IPS-18c (cell line): ENCODE data around the gene BBS9.

Experiments
- H3K4me3 ChIP-seq: 2 replicates; pipeline ENCODE4 v1.7.0; 2013; ENCODE audit warnings: low read depth, mild to moderate bottlenecking, low read length, moderate library complexity; ENCODE audit not compliant: insufficient read depth
- H3K9me3 ChIP-seq: one replicate; pipeline ENCODE4 v1.6.1; 2013; ENCODE audit warnings: mild to moderate bottlenecking, low read length, moderate library complexity; ENCODE audit not compliant: control insufficient read depth, insufficient read depth

Gene BBS9

DNA sequence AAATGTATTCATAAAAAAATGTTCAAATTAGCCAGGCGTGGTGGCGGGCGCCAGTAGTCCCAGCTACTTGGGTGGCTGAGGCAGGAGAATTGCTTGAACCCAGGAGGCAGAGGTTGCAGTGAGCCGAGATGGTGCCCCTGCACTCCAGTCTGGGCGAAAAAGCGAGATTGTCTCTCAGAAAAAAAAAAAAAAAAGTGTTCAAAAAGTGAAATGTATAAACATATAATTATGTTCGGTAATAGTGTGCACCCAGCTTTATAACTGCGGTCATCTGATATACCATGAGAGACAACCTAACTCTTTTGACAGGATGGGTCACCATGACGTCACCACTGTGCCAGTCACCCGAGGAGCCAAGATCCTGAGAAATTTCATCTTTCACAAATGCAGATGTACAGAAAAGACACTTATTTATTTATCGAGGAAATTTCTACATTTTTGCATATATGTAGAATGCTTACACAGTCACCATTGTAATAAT, 19.6 kb upstream of the BBS9 start:
- peak overlapping the region; percentile 44 for H3K4me3 ChIP-seq
- H3K9me3 ChIP-seq = no peaks in the 10 kb centered on the region

DNA sequence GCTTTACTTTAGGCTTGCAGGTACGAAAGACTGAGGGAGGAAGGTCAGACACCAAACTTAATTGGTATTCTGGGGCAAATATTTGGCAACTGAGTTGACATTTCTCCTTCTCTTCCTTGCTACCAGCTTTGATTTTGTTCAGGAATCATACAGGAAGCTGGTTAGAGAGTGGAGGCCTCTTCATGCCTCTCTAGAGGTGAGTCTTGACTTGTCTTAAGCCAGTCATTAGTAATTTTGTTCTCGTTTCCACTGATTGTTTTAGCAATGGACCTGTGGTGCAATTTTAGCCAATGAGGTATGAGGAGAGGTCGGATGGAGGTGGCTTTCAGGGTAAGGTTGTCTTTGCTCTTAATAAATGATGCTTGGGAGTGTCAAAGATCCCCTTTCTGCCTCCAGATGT, 17.8 kb upstream of the BBS9 start:
- no peak overlapping the region for H3K4me3 ChIP-seq
- H3K9me3 ChIP-seq = no peaks in the 10 kb centered on the region

DNA sequence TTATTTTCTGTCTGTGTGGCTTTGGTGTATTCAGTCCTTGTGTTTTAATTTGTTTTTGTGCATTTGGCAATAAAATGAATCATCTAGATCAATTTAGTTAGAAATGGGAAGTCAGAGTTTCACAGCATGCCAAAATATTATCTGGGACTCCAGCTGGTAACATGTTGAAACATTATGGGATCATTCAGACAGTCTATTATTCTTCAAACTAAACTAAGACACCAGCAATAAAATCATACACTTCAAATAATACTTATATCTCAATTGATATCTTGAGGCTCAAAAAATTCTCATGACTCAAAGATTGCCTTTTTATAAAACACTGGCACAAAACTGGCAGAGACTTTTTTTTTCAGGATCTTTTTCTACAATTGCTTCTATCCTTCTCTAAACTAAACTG, 14.4 kb upstream of the BBS9 start:
- Histone ChIP-seq H3K4me3 (no peak overlapping the region), H3K9me3 (no peaks in the 10 kb centered on the region)

DNA sequence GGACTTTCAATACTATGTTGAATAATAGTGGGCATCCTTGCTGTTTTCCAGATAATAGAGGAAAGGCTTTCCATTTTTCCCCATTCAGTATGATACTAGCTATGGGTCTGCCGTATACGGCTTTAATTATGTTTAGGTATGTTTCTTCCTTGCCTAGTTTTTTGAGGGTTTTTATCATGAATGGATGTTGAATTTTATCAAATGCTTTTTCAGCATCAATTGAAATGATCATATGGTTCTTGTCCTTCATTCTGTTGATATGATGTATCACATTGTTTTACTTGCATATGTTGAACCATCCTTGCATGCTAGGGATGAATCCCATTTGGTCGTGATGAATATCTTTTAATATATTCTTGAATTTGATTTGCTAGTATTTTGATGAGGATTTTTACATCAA, 11.0 kb upstream of the BBS9 start:
- Histone ChIP-seq H3K4me3 (no peak overlapping the region), H3K9me3 (no peaks in the 10 kb centered on the region)

DNA sequence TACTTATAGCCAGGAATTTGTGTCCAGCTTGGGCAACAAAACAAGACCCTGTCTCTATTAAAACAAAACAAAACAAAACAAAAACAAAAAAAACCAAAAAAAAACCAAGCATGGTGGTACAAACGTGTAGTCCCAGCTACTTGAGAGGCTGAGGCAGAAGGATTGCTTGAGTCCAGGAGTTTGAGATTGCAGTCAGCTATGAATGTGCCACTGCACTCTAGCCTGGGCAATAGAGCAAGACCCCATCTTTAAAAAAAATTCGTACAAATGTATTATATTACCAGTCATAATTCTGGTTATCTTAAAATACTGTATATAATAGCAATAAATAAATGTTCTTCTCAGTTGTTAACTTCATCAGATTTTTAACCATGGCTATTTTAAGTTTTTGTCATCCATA, 2.3 kb upstream of the BBS9 start:
- H3K4me3 ChIP-seq = no peak overlapping the region
- H3K9me3 ChIP-seq = no peaks in the 10 kb centered on the region

DNA sequence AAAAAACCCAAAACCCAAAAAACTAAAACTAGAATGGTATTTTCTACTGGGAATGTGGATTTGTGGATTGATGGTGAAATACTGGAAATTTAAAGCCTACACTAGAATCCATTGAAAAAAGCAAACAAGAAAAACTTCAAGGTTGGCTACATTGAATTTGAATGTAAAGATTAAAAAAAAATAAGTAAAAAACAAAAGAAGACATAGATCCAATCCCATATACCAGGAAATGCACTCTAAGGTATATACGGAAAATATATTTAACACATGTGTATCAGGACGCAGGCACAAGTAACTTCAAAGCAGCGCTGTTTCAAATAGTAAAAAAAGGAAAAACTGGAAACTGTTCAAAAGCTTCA, 754 bp upstream of the BBS9 start:
- no peaks in the 10 kb centered on the region for H3K9me3 ChIP-seq
- H3K4me3 ChIP-seq = peak overlapping the region; percentile 89

DNA sequence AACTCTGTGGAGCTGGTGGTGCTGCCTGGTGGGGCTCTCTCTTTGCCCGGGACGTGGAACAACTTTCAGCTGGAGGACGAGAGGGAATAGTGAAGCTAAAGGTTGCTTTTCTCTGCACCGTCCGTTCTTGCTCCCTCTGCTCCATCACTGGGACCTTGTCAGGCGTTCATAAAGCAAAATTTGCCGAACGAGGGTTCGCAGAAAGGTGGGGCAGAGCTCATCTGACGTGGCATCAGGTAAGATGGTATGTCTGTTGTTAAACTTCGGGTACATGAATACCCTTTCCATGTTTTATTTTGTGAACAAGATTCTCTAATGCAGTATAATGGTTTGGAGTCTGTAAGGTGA, 416 bp downstream of the BBS9 start:
- Histone ChIP-seq H3K9me3 (no peaks in the 10 kb centered on the region), H3K4me3 (peak overlapping the region; percentile 89)

DNA sequence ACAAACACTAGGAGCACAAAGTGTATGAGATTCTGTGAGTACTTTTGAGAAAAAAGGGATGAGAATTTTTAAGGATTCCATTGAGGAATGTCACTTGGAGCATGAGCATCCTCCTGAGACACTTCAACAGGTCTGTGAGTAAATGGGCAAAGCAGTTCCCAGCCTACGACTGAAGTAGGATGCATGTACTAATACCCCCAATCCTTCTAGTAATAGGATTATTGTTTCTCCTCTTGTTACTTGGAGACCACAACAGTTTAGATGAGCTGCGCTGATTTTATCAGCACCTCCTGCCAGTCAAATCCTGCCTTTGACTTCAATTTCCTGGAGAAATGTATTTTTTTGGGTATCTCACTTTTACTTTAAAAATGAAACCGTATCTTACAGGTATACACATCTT, 820 bp downstream of the BBS9 start:
- no peaks in the 10 kb centered on the region for H3K9me3 ChIP-seq
- H3K4me3 ChIP-seq = peak overlapping the region; percentile 89; the same call in 1 of the 2 replicates

DNA sequence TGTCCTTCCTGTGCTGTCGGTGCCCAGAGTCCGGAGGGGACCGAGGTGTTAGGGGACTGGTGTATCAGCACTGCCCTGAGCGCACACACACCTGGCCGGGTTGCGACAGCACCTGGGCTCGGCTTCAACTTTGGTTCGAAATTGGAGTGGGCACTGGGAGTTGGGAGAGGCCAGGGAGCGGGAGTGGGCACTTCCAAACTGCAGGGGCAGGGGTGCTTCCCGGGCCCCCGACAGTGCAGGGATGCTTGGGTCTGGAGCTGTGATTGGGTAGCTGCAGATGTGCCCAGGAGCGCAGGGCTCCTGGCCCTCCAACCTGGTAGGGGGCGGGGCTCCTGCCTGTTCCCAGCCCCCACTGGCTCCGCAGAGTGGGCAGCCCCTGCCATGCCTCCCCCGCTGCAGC, 7.7 kb downstream of the BBS9 start:
- no peaks in the 10 kb centered on the region for H3K9me3 ChIP-seq
- no peak overlapping the region for H3K4me3 ChIP-seq

DNA sequence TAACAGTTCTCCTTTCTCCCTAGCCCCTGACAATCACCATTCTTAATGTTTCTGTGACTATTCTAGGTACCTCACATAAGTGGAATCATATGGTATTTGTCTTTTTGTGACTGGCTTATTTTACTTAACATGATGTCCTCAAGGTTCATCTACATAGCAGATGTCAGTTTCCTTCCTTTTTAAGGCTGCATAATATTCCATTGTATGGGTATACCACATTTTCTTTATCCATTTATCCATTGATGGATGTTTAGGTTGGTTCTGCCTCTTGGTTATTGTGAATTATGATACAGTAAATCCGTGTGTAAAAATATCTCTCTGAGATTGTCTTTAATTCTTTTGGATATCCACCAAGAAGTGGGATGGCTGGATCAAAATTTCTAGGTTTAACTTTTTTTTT, 13.2 kb downstream of the BBS9 start:
- no peak overlapping the region for H3K4me3 ChIP-seq
- no peaks in the 10 kb centered on the region for H3K9me3 ChIP-seq

DNA sequence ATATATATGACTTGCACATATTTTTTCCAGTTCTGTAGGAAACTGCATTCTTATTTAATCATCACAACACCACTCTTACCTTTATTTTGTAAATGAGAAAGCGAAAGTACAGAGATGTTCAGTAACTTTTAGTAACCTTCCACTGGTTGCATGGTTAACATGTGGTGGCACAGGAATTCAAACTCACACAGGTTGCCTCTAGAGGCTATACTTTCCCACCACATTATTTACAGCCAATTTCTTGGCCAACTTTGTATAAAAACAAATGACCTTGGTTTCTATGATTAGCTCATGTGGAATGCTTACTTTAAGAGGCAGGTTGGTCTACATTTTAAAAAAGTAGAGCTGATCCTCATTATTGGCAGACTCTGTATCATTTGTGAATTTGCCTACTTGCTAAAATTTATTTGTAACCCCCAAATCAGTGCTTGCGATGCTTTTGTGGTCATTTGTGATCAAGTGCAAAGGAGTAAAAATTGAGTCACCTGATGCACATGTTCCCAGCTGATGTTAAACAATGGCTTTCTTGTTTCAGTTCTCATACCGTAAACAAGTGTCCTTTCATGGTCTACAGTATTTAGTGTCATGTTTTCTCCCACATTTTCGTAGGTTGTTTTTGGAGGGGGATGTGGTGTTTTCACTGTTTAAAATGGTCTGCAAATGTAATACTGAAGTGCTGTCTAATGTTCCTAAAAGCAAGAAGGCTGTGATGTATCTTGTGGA, 14.8 kb downstream of the BBS9 start:
- no peaks in the 10 kb centered on the region for H3K9me3 ChIP-seq

DNA sequence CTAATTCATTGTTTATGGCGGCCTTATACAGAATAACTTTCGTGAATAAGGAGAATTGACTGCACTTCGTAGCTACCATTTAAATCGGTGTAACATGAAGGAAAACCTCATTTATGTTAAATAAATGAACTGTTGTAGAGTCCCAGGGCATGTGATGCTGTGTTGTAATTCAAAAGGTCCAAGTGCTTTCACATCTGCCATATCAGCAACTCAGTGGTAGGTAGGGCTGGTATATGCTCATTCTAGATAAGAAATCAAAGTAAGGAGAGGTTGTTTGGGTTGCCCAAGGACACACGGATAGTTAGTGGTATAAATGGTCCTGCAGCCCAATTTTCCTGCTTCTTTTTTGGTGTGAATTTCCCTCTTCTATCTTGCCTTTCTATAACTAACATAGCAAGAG, 15.8 kb downstream of the BBS9 start:
- Histone ChIP-seq H3K4me3 (no peak overlapping the region), H3K9me3 (no peaks in the 10 kb centered on the region)

More for the DNA sequence above, 14.8 kb downstream of the BBS9 start:
- no peak overlapping the region for H3K4me3 ChIP-seq

DNA sequence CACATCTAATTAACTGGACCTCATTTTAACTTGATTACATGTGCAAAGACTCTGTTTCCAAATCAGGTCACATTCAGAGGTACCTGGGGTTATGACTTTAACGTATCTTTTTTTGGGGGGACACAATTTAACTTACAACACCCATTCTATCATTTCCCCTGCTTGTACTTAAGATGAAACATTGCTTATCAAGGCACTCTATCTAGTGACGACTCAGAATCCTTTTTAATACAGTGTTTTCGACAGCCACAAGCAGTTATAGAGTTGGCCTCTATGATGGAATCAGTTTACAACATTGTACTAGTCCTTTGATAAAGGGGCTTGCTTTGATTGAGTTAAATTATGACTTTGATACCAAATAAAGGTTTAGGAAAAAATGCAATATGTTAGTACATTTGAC, 22.7 kb downstream of the BBS9 start:
- Histone ChIP-seq H3K9me3 (no peaks in the 10 kb centered on the region), H3K4me3 (no peak overlapping the region)

DNA sequence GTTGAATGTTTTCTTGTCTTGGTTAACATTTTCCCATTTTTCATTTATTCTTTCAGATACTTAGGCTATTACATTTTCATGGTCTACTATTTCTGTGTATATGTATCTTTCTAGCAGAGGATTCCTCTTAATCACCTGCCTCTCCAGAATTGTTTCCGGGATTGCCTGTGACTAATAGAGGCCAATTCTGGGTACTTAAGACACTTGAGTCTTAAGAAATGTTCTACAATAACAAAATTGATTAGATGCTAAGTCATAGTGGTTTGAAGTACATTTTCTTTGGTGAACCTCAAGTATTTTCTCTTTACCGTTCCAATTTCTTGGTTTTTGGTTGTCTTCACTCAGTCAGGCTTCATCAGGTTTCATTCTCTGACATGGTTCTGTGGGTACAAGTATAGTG, 26.4 kb downstream of the BBS9 start:
- no peak overlapping the region for H3K4me3 ChIP-seq
- no peaks in the 10 kb centered on the region for H3K9me3 ChIP-seq

DNA sequence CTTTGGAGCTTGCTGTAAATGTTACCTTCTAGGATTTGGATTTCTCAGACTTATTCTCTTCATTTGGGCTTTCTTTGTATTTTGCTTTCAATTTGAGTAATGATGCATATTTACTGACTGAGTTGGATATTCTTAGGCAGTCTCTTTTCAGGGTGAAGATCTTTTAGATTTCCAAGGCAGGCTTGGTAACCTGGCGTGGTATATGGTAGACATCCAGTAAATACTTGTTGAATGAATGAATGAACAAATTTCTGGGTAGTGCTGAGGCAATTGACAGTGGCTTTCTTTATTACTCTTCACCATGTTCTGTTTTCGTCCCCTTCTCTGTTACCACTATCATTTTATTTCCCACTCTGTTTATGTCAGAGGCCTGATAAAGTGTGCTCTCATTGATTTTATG, 27.1 kb downstream of the BBS9 start:
- no peak overlapping the region for H3K4me3 ChIP-seq
- H3K9me3 ChIP-seq = no peaks in the 10 kb centered on the region

DNA sequence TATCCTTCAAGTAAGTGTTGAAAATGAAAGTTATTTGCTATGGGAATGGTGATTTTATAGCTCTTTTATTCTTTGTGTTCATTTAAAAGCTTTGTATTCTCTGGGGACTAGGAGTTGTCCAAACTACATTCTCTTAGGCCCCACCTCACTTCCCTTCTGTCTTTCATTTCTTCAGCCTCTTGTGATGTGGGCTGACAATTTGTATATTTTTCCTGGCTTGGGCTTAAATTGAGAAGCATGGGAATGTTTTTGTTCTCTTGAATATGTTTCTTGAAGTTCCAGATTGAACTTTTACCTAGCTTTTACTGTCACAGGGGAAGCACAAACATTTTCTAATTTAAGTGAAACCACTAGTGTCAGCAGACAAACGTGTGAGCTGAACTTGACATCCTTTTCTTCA, 27.9 kb downstream of the BBS9 start:
- Histone ChIP-seq H3K9me3 (no peaks in the 10 kb centered on the region), H3K4me3 (no peak overlapping the region)

DNA sequence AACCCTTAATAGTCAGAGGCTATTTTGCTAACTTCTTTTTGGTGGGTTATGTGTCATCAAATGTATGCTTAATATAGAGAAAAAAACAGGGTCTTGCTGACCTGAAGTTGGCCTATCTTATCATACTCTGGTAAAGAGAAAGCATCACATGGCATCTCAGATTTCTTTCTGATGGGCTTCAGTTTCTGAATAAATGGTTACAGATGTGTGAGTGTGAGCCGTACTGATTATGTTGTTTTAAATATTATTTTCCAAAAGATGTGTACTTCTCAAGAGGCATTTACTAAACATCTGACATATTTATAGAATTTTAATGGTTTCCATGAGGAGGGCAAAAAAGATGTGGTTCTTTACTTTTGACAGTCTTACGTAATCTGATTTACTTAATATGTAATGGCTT, 28.4 kb downstream of the BBS9 start:
- Histone ChIP-seq H3K9me3 (no peaks in the 10 kb centered on the region), H3K4me3 (no peak overlapping the region)

DNA sequence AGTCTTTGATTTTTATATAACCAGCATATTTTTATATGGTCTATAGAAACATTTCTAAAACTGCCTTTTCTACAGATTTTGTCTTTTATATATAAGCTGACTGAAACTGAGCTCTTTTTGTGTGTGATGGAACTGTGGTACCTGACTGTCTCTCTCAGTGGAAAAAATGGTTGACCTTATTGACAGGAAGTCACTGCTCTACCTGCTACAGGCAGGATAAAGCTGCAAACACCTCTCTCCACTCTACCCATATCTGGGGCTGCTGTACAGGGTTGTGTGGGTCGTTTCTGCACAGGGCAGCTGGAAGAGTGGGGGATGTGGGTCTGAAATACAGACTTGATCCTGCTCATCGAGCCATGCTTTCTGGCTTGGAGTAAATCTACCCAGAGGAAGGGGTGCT, 48.5 kb downstream of the BBS9 start:
- no peak overlapping the region for H3K4me3 ChIP-seq
- H3K9me3 ChIP-seq = no peaks in the 10 kb centered on the region

DNA sequence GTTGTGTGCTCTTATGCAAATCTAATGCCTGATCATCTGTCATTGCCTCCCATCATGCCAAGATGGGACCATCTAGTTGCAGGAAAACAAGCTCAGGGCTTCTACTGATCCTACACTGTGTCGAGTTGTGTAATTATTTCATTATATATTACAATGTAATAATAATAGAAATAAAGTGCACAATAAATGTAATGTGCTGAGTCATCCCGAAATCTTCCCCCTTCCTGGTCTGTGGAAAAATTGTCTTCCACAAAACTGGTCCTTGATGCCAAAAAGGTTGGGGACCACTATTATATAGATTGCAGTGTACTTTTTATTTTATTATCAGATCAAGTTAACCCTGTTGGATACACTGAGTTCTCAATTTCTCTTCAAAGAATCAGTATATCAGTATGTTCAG, 50.2 kb downstream of the BBS9 start:
- no peaks in the 10 kb centered on the region for H3K9me3 ChIP-seq
- H3K4me3 ChIP-seq = no peak overlapping the region
